Naive B cell (primary cell): ENCODE results near the gene ABLIM1. TPM values are rescaled to one million over a fixed set of nuclear protein-coding genes. Genes with fewer than 3 reads are reported as not detected.

Source experiments
- ATAC-seq, 2 donors: fragments of 150-1000 bp; cut with Tn5 transposase; 2 replicates each; pipeline ENCODE4 v1.10.0; 2021; ENCODE audit warnings: low read depth in 2 of 2, mild to moderate bottlenecking in 2 of 2, moderate library complexity in 2 of 2
- DNase-seq: peaks from one replicate; pipeline ENCODE4 v3.0.0; 2022
- H3K27ac Mint-ChIP-seq, 6 donors: one replicate each; pipeline ENCODE4 v1.8.0; 2020 to 2022; ENCODE audit warnings: mild to moderate bottlenecking in 6 of 6, mixed read lengths in 6 of 6, moderate library complexity in 5 of 6, inconsistent platforms in 2 of 6
- H3K27me3 Mint-ChIP-seq, 3 donors: one replicate each; pipeline ENCODE4 v1.8.0; 2021 to 2022; ENCODE audit warnings: mixed read lengths in 3 of 3, mild to moderate bottlenecking in 1 of 3
- H3K36me3 Mint-ChIP-seq, 2 donors: one replicate each; pipeline ENCODE4 v1.8.0; 2020 to 2022; ENCODE audit warnings: mixed read lengths in 2 of 2, inconsistent platforms in 1 of 2, mild to moderate bottlenecking in 1 of 2
- H3K4me1 Mint-ChIP-seq, 3 donors: one replicate each; pipeline ENCODE4 v1.8.0; 2020 to 2022; ENCODE audit warnings: mixed read lengths in 3 of 3, inconsistent platforms in 1 of 3, mild to moderate bottlenecking in 1 of 3, moderate library complexity in 1 of 3
- H3K4me3 Mint-ChIP-seq, 8 donors: one replicate each; pipeline ENCODE4 v1.8.0; 2020 to 2022; ENCODE audit warnings: mild to moderate bottlenecking in 8 of 8, mixed read lengths in 8 of 8, moderate library complexity in 8 of 8, inconsistent platforms in 2 of 8
- H3K9me3 Mint-ChIP-seq, 7 donors: one replicate each; pipeline ENCODE4 v1.8.0; 2020 to 2022; ENCODE audit warnings: mixed read lengths in 7 of 7, mild to moderate bottlenecking in 5 of 7, inconsistent platforms in 2 of 7, moderate library complexity in 1 of 7
- polyA plus RNA-seq, 6 donors: library from polyadenylated mRNA; unstranded; fragments of 300-500 nt; fragmentation: Illumina TruSeq; gene quantifications; one replicate each; pipeline ENCODE4 v1.2.3, GENCODE V29; 2021; ENCODE audit warnings: low read depth in 6 of 6

Gene ABLIM1
- polyA plus RNA-seq, 6 donors from 2014 or later: 111 to 154 (median 143) TPM

DNA sequence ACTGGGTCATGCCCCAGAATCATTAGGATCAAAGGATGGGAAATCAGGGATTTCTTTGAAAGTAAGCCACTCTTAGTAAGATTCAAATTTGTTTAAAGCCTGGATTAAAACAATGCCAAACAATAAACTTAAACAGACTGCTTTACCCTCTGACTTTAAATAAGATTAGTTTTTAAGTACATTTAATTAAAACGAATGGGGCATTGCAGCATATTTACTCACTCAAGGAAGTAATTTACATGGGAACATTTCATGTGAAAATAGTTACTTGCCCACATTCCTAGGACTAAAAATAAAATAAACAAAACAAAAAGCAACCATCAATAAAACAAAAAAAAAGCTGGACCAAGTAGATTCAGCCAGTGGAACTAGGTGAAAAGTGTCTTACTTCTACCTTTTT, 7.8 kb downstream of the ABLIM1 start:
- Mint-ChIP-seq H3K36me3 (no peaks in the 10 kb centered on the region), H3K9me3 (no peaks in the 10 kb centered on the region), H3K27ac (no peak overlapping the region), H3K4me1 (no peaks in the 10 kb centered on the region), H3K27me3 (no peaks in the 10 kb centered on the region), H3K4me3 (no peak overlapping the region)
- DNase-seq: no peak
- no peak for ATAC-seq

DNA sequence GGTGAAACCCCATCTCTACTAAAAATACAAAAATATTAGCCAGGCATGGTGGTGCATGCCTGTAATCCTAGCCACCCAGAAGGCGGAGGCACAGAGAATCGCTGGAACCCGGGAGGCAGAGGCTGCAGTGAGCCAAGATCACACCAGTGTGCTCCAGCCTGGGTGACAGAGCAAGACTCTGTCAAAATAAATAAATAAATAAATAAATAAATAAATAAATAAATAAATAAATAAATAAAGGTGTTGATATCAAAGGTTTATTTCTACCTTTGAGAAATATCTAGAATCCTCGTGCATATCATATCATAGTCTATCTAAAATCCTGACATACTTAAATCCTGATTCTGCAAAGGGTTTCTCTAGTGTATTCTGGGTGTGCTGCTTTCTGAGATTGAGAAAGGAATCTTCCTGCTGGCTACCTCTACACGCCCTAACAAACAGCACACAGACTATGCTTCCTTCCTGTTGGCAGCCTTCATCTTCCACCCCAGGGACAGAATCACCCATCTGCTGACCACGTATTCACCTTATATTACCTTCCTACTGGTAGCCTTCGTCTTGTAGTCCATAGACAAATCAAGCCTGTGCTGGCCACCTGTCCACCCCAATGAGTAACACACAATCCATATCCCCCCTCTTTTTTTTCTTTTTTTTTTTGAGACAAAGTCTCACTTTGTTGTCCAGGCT, 8.7 kb downstream of the ABLIM1 start:
- no peaks in the 10 kb centered on the region for H3K36me3 Mint-ChIP-seq

DNA sequence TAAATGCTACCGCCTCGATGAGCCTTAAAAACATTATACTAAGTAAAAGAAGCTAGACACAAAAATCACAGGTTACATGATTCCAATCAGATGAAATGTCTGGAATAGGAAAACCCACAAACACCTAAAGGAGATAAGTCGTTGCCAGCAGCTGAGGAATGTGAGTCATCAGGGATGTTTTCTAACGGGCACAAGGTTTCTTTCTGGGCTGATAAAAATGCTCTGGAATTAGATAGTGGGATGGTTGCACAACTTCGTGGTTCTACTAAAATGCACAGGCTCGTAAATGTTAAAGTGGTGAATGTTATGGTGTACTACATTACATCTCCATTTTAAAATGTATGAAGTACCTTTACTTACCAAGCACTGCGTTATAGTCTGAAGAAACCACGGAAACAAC, 9.7 kb downstream of the ABLIM1 start:
- Mint-ChIP-seq H3K9me3 (no peaks in the 10 kb centered on the region), H3K4me1 (no peaks in the 10 kb centered on the region), H3K27ac (no peak overlapping the region), H3K4me3 (no peak overlapping the region), H3K36me3 (no peaks in the 10 kb centered on the region), H3K27me3 (no peaks in the 10 kb centered on the region)
- ATAC-seq (no peak), DNase-seq (no peak)

More for the DNA sequence above, 8.7 kb downstream of the ABLIM1 start:
- no peaks in the 10 kb centered on the region for H3K4me1 Mint-ChIP-seq
- H3K9me3 Mint-ChIP-seq: no peaks in the 10 kb centered on the region
- H3K27me3 Mint-ChIP-seq: no peaks in the 10 kb centered on the region
- peak overlapping the region in 1 of 6 donors; percentile 77 for H3K27ac Mint-ChIP-seq
- DNase-seq (no peak), ATAC-seq (no peak)
- no peak overlapping the region for H3K4me3 Mint-ChIP-seq

DNA sequence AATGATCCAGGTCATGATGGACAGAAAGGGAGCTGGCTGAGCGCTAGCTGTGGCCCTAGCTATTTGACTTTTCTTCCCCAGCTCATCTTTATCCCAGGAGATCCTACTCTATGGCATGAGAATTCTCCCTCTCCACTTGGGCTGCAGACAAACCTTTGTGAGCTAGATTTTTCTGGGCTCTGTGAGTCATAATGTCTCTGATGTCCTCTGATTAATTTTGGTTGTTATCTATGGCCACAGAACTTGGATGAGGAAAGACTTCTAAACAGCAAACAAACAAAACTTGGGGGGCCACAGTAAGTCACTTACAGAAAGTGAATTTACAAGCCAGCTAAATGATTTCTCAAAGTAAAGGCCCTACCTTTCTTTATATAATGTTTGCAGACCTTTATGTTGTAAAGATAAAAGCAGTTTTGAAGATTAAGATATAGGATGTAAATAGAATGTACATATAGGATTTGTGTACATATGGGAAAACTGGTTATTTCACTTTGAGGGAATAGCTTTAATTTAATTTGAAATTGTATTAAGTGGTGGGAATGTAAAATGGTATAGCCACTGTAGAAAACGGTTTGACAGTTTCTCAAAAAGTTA, 10.4 kb downstream of the ABLIM1 start:
- no peaks in the 10 kb centered on the region for H3K9me3 Mint-ChIP-seq
- DNase-seq: no peak
- H3K4me1 Mint-ChIP-seq: no peaks in the 10 kb centered on the region
- H3K36me3 Mint-ChIP-seq: no peaks in the 10 kb centered on the region
- ATAC-seq: no peak
- H3K4me3 Mint-ChIP-seq: no peak overlapping the region
- no peaks in the 10 kb centered on the region for H3K27me3 Mint-ChIP-seq
- H3K27ac Mint-ChIP-seq: no peak overlapping the region

DNA sequence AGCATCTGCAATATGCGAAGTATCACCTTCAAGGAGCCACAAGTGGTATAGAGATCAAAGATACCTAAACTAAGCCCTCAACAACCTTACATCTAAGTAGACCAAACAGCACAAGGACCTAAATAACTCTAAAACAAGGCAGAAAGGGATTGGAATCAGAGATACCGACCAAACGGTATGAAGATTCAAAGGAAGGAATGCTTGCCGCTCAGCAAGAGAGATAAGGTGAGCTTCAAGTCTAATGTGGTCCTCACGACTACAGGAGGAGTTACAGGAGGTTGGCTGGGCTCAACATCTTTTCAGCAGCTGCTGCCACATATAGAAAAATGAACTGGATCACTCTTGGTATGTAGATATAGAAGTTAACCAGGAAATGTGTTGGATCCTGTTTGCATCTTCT, 11.6 kb downstream of the ABLIM1 start:
- Mint-ChIP-seq H3K4me3 (no peak overlapping the region), H3K27me3 (no peaks in the 10 kb centered on the region), H3K4me1 (no peaks in the 10 kb centered on the region), H3K36me3 (no peaks in the 10 kb centered on the region), H3K27ac (no peak overlapping the region), H3K9me3 (no peaks in the 10 kb centered on the region)
- no peak for DNase-seq
- ATAC-seq: no peak

DNA sequence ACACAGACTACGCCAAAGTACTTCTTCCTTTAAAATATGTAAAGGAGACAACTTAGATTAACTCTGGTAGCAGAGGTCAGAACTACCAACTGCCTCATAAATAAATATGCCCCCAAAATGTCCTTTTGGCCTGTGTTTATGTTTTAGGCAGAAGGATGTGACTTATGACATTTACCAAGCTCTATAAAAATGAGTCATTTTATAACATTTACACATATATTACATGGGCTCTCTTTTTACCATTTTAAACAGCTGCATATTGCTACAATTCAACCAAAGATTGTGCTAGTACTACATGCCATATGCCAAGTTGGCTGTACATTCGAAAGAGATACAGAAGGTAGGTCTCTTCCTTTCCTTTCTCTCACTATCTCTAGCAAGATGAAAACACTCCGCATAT, 12.4 kb downstream of the ABLIM1 start:
- no peaks in the 10 kb centered on the region for H3K27me3 Mint-ChIP-seq
- no peaks in the 10 kb centered on the region for H3K9me3 Mint-ChIP-seq
- no peak for ATAC-seq
- H3K36me3 Mint-ChIP-seq: no peaks in the 10 kb centered on the region
- no peaks in the 10 kb centered on the region for H3K4me1 Mint-ChIP-seq
- no peak for DNase-seq
- no peak overlapping the region for H3K27ac Mint-ChIP-seq
- no peak overlapping the region for H3K4me3 Mint-ChIP-seq

DNA sequence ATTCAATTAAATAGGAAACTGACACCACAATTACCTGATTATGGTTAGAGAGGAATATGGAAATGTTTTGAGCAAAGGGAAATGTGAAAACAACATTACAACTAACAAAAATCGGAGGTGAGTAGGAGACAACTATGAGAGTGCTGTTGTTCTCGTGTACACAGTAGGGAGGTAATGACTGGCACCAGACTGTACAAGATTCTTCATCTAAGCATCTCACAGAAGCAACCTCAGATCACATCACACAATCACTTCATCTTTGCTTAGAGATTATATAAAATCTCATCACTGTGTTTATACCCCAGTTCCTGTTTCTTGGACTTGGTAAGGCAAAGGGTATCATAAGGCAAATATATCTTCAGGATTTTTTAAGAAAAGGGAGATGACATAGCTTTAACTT, 14.9 kb downstream of the ABLIM1 start:
- Mint-ChIP-seq H3K27ac (no peak overlapping the region), H3K4me3 (no peak overlapping the region), H3K9me3 (no peaks in the 10 kb centered on the region), H3K27me3 (no peaks in the 10 kb centered on the region), H3K4me1 (peaks cover 4 to 10% (median 7%) of the 10 kb centered on the region in 3 donors), H3K36me3 (no peaks in the 10 kb centered on the region)
- ATAC-seq: no peak
- no peak for DNase-seq

DNA sequence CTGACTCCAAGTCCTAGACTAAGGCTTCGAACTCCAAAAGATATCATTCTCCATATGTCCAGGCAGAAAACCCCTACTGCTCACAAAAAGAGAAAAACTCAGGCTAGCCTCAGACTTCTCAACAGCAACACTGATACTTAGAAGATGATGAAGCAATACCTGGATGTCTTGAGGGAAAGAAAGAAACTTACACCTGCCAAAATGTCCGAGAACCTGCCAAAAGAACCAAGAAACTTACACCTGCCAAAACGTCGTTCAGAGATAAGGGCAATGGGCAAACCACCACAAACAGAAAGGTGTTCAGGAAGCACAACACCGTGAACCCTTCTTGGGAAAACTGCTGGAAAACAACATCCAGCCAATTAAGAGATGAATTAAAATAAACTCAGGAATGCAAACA, 15.3 kb downstream of the ABLIM1 start:
- Mint-ChIP-seq H3K36me3 (no peaks in the 10 kb centered on the region), H3K4me3 (no peak overlapping the region), H3K27me3 (no peaks in the 10 kb centered on the region), H3K9me3 (no peaks in the 10 kb centered on the region), H3K27ac (no peak overlapping the region), H3K4me1 (peaks cover 4 to 10% (median 7%) of the 10 kb centered on the region in 3 donors)
- DNase-seq (no peak), ATAC-seq (no peak)

DNA sequence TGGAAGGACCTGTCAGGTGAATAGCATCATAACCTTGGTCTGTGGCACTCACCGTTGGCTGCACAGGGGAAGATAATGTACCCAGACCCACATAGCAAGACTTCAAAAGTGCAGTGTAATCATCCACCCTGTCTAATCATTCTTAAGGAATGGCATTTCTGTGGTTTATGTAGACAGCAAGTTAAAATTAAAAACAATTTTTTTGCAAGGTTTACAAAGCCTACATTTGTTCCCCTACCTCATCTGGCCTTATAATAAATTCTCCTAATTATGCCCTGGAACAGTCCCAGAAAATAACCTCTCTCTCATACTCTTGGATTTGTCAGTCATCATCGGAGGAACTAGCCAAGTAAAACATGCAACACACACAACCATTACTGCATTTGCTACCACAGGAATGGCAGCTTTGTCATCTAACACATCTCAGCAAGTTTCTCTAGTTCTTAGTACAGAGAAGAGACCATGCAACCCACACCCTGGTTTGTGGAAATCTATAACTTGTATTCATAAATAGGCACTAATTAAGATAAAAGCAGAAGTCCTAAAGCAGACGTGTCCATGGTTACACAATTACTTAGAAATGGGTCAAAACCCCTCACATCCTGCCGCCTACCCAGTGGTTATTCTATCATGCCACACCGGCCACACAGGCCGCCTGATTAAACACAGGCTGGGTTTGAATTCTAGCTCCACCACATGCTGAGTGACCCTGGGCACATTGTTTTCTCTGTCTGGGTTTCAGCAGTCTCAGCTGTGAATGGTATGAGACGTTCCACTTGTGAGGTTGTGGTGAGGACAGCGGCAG, 19.1 kb downstream of the ABLIM1 start:
- Mint-ChIP-seq H3K27ac (no peak overlapping the region), H3K36me3 (no peaks in the 10 kb centered on the region)

DNA sequence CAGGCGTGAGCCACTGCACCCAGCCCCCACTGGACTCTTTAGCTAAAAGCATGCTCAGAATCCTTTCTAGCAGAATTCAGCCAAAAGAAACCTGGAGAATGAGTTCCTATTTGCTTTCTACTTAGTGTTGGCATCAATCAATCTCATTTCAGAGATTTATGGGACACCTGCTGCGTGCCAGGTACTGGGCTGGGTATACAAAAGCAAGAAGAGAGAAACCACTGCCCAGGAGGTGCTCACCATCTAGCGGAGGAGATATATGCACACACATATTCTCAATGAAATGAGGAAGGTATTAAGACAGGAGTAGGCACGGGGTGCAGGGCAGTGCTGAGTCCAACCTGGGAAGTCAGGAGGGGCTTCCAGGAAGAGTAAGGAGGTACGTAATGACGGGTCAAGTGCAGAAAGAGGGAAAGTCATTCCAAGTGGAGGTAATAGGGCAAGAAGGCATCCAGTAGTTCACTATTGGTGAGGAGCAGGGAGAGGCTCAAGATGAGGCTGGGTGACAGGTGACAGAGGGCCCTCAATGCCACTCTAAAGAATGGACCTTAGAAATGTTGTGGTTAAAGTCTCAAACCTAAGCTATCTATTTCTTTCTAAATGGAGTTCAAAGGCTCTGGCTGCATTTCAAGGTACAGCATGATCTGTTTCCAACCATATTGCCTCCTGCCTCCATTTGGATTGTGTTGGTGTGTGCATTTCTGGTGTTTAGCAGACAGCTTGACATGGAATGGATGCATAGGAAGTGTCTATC, 22.1 kb downstream of the ABLIM1 start:
- peaks cover 30 to 39% (median 38%) of the 10 kb centered on the region in 3 donors for H3K27me3 Mint-ChIP-seq
- no peaks in the 10 kb centered on the region for H3K36me3 Mint-ChIP-seq
- H3K27ac Mint-ChIP-seq: no peak overlapping the region
- no peak for DNase-seq
- H3K9me3 Mint-ChIP-seq: no peaks in the 10 kb centered on the region
- no peak overlapping the region for H3K4me3 Mint-ChIP-seq
- ATAC-seq: no peak
- H3K4me1 Mint-ChIP-seq: peaks cover 22 to 34% (median 23%) of the 10 kb centered on the region in 3 donors

More for the DNA sequence above, 19.1 kb downstream of the ABLIM1 start:
- H3K9me3 Mint-ChIP-seq: no peaks in the 10 kb centered on the region
- no peak for ATAC-seq
- peaks cover 4 to 10% (median 7%) of the 10 kb centered on the region in 3 donors for H3K4me1 Mint-ChIP-seq
- no peak for DNase-seq
- H3K27me3 Mint-ChIP-seq: peaks cover 5 to 12% (median 10%) of the 10 kb centered on the region in 3 donors
- no peak overlapping the region for H3K4me3 Mint-ChIP-seq

DNA sequence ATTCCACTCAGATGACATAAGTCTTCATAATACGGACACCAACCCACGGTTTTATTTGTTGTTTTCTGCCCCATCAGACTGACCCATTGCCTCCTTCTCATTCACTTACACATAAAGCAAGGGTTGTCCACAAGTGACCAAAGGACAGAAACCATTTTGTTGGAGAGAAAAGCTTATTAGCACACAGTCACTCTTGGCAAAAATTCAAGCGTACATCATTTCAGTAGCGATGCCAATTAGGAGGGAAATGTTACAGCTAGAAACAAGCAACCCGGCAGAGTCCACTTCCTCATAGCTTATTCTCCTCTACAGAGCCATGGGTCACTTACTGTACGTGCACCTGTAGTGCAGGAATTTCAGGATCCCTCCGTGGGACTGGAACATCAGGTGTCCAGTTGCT, 23.0 kb downstream of the ABLIM1 start:
- peaks cover 38 to 47% (median 40%) of the 10 kb centered on the region in 3 donors for H3K27me3 Mint-ChIP-seq
- peaks cover 22 to 35% (median 25%) of the 10 kb centered on the region in 3 donors for H3K4me1 Mint-ChIP-seq
- ATAC-seq: no peak
- H3K27ac Mint-ChIP-seq: no peak overlapping the region
- no peaks in the 10 kb centered on the region for H3K9me3 Mint-ChIP-seq
- H3K4me3 Mint-ChIP-seq: no peak overlapping the region
- DNase-seq: no peak
- H3K36me3 Mint-ChIP-seq: no peaks in the 10 kb centered on the region

DNA sequence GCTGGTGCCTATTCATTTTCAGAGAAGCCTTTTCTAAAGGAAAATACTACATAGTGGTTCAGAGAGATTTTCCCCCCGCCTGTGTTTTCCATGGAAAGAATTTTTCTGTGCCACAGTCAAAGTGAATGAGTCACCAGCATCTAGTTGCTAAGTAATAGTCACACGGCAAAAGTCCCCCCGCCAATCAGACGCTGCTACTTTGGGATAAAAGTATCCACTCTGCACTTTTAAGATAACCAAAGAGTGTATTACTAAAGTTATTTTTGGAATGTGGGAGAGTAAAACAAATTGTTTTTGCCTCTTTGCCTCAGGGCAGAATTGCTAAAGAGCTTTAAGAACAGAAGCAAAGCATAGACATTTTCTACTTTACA, 23.5 kb downstream of the ABLIM1 start:
- ATAC-seq (no peak), DNase-seq (no peak)
- Mint-ChIP-seq H3K4me1 (peaks cover 22 to 35% (median 25%) of the 10 kb centered on the region in 3 donors), H3K9me3 (no peaks in the 10 kb centered on the region), H3K4me3 (no peak overlapping the region), H3K36me3 (no peaks in the 10 kb centered on the region), H3K27ac (no peak overlapping the region), H3K27me3 (peaks cover 43 to 52% (median 43%) of the 10 kb centered on the region in 3 donors)
